Vagina (tissue), 2 donors: Measurements from ENCODE around the gene PNMA1.

Experiments used
- CTCF ChIP-seq, 3 experiments: fragments of 450-650 bp in 2 of 3; fragments of 200-600 bp in 1 of 3; sonication (generic) in 1 of 3; IDR thresholded peaks; one replicate each; pipeline ENCODE4 v1.5.1; 2017 to 2019; ENCODE audit warnings: antibody characterized with exemption in 3 of 3, mild to moderate bottlenecking in 2 of 3, moderate library complexity in 2 of 3
- POLR2A ChIP-seq, 2 donors: fragments of 450-650 bp; IDR thresholded peaks; one replicate each; pipeline ENCODE4 v1.6.1; 2017; ENCODE audit warnings: antibody characterized with exemption in 2 of 2, mild to moderate bottlenecking in 2 of 2, moderate library complexity in 2 of 2
- POLR2AphosphoS5 ChIP-seq, 2 donors: sonication (generic); formaldehyde crosslinking; IDR thresholded peaks; one replicate each; pipeline ENCODE4 v1.9.0; 2017; ENCODE audit warnings: antibody characterized with exemption in 2 of 2, mild to moderate bottlenecking in 2 of 2, low read depth in 1 of 2; ENCODE audit not compliant: insufficient read depth in 1 of 2

GRCh38 chr14:73725116-73726024 is 11.2 kb upstream of the PNMA1 start:
- TF ChIP-seq CTCF (IDR thresholded peaks at IDR 0.05) (no peak), POLR2AphosphoS5 (IDR thresholded peaks at IDR 0.05; ENCODE audit: insufficient read depth in 1 of 2, low read depth in 1 of 2) (no peak), POLR2A (IDR thresholded peaks at IDR 0.05) (no peak)
